Endothelial cell of umbilical vein (primary cell): ENCODE data around the gene PRUNE1. TPM values are rescaled to one million over a fixed set of nuclear protein-coding genes. Genes with fewer than 3 reads are reported as not detected.

Source experiments
- BruUV-seq: library from RNA; stranded (reverse); fragments of 400-500 nt; replicated peaks from 2 replicates; lab custom pipeline; 2021; lab: Mats Ljungman, UMichigan
- CTCF ChIA-PET: fragments of 300-600, 350-600 bp; sonication (Branson Sonifier 250); formaldehyde crosslinking; loops from one replicate; lab custom pipeline; 2021; ENCODE audit warnings: antibody characterized with exemption, inconsistent platforms; lab: Charles Lee
- POLR2A ChIA-PET: fragments of 300-600, 350-600 bp; sonication (Branson Sonifier 250); formaldehyde crosslinking; loops from one replicate; lab custom pipeline; 2021; ENCODE audit warnings: antibody characterized with exemption, inconsistent platforms; lab: Charles Lee
- DNase-seq: peaks from one replicate; pipeline ENCODE4 v3.0.0-alpha.2; 2011; ENCODE audit warnings: low read depth, low spot score
- FAIRE-seq: peaks from 2 replicates; lab custom pipeline; 2011; peaks lifted over from hg19 to GRCh38; lab: Jason Lieb, UNC
- H2AFZ ChIP-seq: 2 replicates; pipeline ENCODE4 v1.6.0; 2012; ENCODE audit warnings: low read depth, low read length, control low read depth, inconsistent platforms
- H3K27ac ChIP-seq: 2 replicates; pipeline ENCODE4 v1.5.1; 2011; ENCODE audit warnings: low read depth, mild to moderate bottlenecking, control low read depth, low read length, moderate library complexity; ENCODE audit not compliant: insufficient read depth
- H3K27me3 ChIP-seq, 2 experiments: 2 replicates each; pipeline versions ENCODE4 v1.6.0 to v1.6.1; 2011; ENCODE audit warnings: low read length in 2 of 2, mixed read lengths in 1 of 2; ENCODE audit not compliant: control insufficient read depth in 2 of 2, insufficient read depth in 2 of 2
- H3K36me3 ChIP-seq, 2 experiments: 2 replicates in 1 of 2; 3 replicates in 1 of 2; pipeline ENCODE4 v1.5.1; 2011; ENCODE audit warnings: low read length in 2 of 2, mild to moderate bottlenecking in 1 of 2, moderate library complexity in 1 of 2; ENCODE audit not compliant: control insufficient read depth in 2 of 2, insufficient read depth in 2 of 2; ENCODE audit errors: extremely low read depth in 1 of 2
- H3K4me1 ChIP-seq: 3 replicates; pipeline ENCODE4 v1.5.1; 2011; ENCODE audit warnings: mild to moderate bottlenecking, low read length; ENCODE audit not compliant: control insufficient read depth, insufficient read depth; ENCODE audit errors: extremely low read depth
- H3K4me2 ChIP-seq: 2 replicates; pipeline ENCODE4 v1.6.1; 2011; ENCODE audit warnings: low read length, control low read depth, mixed read lengths; ENCODE audit not compliant: insufficient read depth
- H3K4me3 ChIP-seq, 3 experiments: fragments of 200-600 bp in 1 of 3; sonication (generic), shearing (Covaris generic) in 1 of 3; replicated peaks in 1 of 3; 2 replicates each; pipeline ENCODE4 v1.5.1; 2011 to 2016; ENCODE audit warnings: control low read depth in 3 of 3, low read length in 3 of 3, mild to moderate bottlenecking in 2 of 3, inconsistent platforms in 1 of 3, low read depth in 1 of 3, moderate library complexity in 1 of 3; ENCODE audit not compliant: insufficient read depth in 1 of 3
- H3K79me2 ChIP-seq: 2 replicates; pipeline ENCODE4 v1.6.0; 2012; ENCODE audit warnings: low read length, inconsistent platforms; ENCODE audit not compliant: control insufficient read depth, insufficient read depth
- H3K9ac ChIP-seq: replicated peaks from 2 replicates; pipeline ENCODE3; 2011; ENCODE audit warnings: low read length, control low read depth; ENCODE audit not compliant: insufficient read depth; ENCODE audit errors: extremely low read depth
- H3K9me1 ChIP-seq: replicated peaks from 3 replicates; pipeline ENCODE4 v1.6.0; 2011; ENCODE audit warnings: mild to moderate bottlenecking, low read length; ENCODE audit not compliant: control insufficient read depth, insufficient read depth; ENCODE audit errors: extremely low read depth
- H3K9me3 ChIP-seq: replicated peaks from 2 replicates; pipeline ENCODE4 v1.5.1; 2012; ENCODE audit warnings: low read length, inconsistent platforms; ENCODE audit not compliant: control insufficient read depth, insufficient read depth
- H4K20me1 ChIP-seq: replicated peaks from 2 replicates; pipeline ENCODE3; 2011; ENCODE audit warnings: mild to moderate bottlenecking, low read length; ENCODE audit not compliant: control insufficient read depth, insufficient read depth; ENCODE audit errors: extremely low read depth
- CTCF ChIP-seq, 2 donors: IDR thresholded peaks; 1 replicate in 1 of 2; 2 replicates in 1 of 2; pipeline ENCODE4 v1.5.1; 2011; ENCODE audit warnings: low read length in 2 of 2, mild to moderate bottlenecking in 2 of 2, moderate library complexity in 2 of 2, control low read depth in 1 of 2, inconsistent platforms in 1 of 2, low read depth in 1 of 2; ENCODE audit not compliant: insufficient read depth in 1 of 2; ENCODE audit errors: extremely low read depth in 1 of 2
- EZH2 ChIP-seq: IDR thresholded peaks from 2 replicates; pipeline ENCODE4 v1.6.1; 2012; ENCODE audit warnings: borderline replicate concordance, low read depth, mild to moderate bottlenecking, moderate library complexity, low read length, inconsistent platforms; ENCODE audit not compliant: severe bottlenecking
- FOS ChIP-seq: IDR thresholded peaks from 2 replicates; pipeline ENCODE4 v1.6.1; 2011; ENCODE audit warnings: mild to moderate bottlenecking, low read length, moderate library complexity, borderline replicate concordance; ENCODE audit not compliant: insufficient read depth
- GATA2 ChIP-seq: IDR thresholded peaks from 2 replicates; pipeline ENCODE4 v1.7.0; 2011; ENCODE audit warnings: low read depth, mild to moderate bottlenecking, moderate library complexity, mixed read lengths, low read length; ENCODE audit not compliant: insufficient read length, insufficient read depth
- JUN ChIP-seq: IDR thresholded peaks from 2 replicates; pipeline ENCODE4 v1.6.1; 2011; ENCODE audit warnings: borderline replicate concordance, low read depth; ENCODE audit not compliant: insufficient read length, insufficient read depth
- MAX ChIP-seq: IDR thresholded peaks from 2 replicates; pipeline ENCODE4 v1.6.1; 2011; ENCODE audit not compliant: insufficient read depth, insufficient read length
- MYC ChIP-seq: IDR thresholded peaks from one replicate; pipeline ENCODE4 v1.6.1; 2011; ENCODE audit warnings: mild to moderate bottlenecking, low read depth, low read length
- POLR2A ChIP-seq: IDR thresholded peaks from 2 replicates; pipeline ENCODE4 v1.6.1; 2012; ENCODE audit warnings: low read depth, mild to moderate bottlenecking, control low read depth, low read length
- POLR2AphosphoS5 ChIP-seq: IDR thresholded peaks from 2 replicates; pipeline ENCODE4 v1.6.1; 2012; ENCODE audit warnings: low read depth, mild to moderate bottlenecking, control low read depth, low read length, moderate library complexity; ENCODE audit not compliant: insufficient read depth
- dilution Hi-C: fragments of 300-500 bp; cut with MboI; formaldehyde crosslinking; loops from one replicate; pipeline ENCODE4 v1.15.0; 2019; ENCODE audit warnings: low sequenced_read_pairs; ENCODE audit not compliant: extremely low pct_ligation_motif_present
- intact Hi-C: fragments of 100-400 bp; cut with micrococcal nuclease; formaldehyde crosslinking; loops from one replicate; pipeline ENCODE4 v1.10.0; 2022
- polyA plus RNA-seq, 4 experiments: library from polyadenylated mRNA; depleted of rRNA in 3 of 4; stranded (reverse) in 3 of 4; unstranded in 1 of 4; fragments of >200 nt; gene quantifications; 2 replicates each; pipeline versions ENCODE4 v1.2.1 to v1.2.3, GENCODE V29; 2011 to 2012; ENCODE audit warnings: missing spikeins in 1 of 4
- total RNA-seq: library from RNA; stranded (reverse); gene quantifications from 2 replicates; pipeline ENCODE4 v1.2.3, GENCODE V29; 2021

Gene PRUNE1
- total and polyA plus RNA-seq, 2 donors (not counting 3 experiments of a cell fraction or from before 2014, with no cell fraction given) = 8.6 to 17.5 TPM

- Histone ChIP-seq H3K36me3 (peaks cover 0 to 5% of the 10 kb centered on the region in 2 experiments), H2AFZ (no peak overlapping the region), H3K27me3 (no peaks in the 10 kb centered on the region), H3K9me3 (no peaks in the 10 kb centered on the region), H4K20me1 (no peaks in the 10 kb centered on the region), H3K4me2 (peak overlapping the region; percentile 63), H3K4me3 (peak overlapping the region in 1 of 3 experiments; percentile 20), H3K27ac (peak overlapping the region; percentile 54), H3K9ac (peak overlapping the region; percentile 48), H3K9me1 (no peaks in the 10 kb centered on the region), H3K4me1 (peaks cover 19% of the 10 kb centered on the region), H3K79me2 (peaks cover 90% of the 10 kb centered on the region)
- ChIA-PET POLR2A (interaction anchor here (0.9 kb wide), 1 partner anchor 8 kb away, joined by 3 read pairs; no protein-coding TSS in a partner anchor), CTCF (interaction anchor here (0.9 to 6.1 kb wide), 6 partner anchors 8 to 57 kb away, joined by 3 to 39 read pairs (median 7); partner anchors contain the start of genes C1orf56, GABPB2 and MINDY1)
- DNase-seq (peak; percentile 24), FAIRE-seq (peak; percentile 68)
- intact Hi-C loops (no loop called here), dilution Hi-C loops (no loop called here)
- TF ChIP-seq GATA2 (no peak), JUN (peak; percentile 39)
- BruUV-seq = no TSS peak
These were observed 54.6 kb downstream of the PRUNE1 start for GRCh38 chr1:151062741-151063371.

- ChIA-PET CTCF (interaction anchor here (0.9 to 1.7 kb wide), 2 partner anchors 17 to 34 kb away, joined by 4 to 5 read pairs; partner anchors contain the start of gene C1orf56), POLR2A (no interaction called here)
- intact Hi-C loops (no loop called here), dilution Hi-C loops (no loop called here)
- BruUV-seq = no TSS peak
- Histone ChIP-seq H3K27ac (no peak overlapping the region), H3K9ac (no peak overlapping the region), H4K20me1 (no peaks in the 10 kb centered on the region), H3K4me2 (no peak overlapping the region), H3K9me1 (no peaks in the 10 kb centered on the region), H3K36me3 (peaks cover 0 to 5% of the 10 kb centered on the region in 2 experiments), H3K79me2 (peaks cover 73% of the 10 kb centered on the region), H3K4me3 (no peak overlapping the region), H3K9me3 (no peaks in the 10 kb centered on the region), H2AFZ (no peak overlapping the region), H3K27me3 (no peaks in the 10 kb centered on the region), H3K4me1 (peaks cover 15% of the 10 kb centered on the region)
- TF ChIP-seq GATA2 = no peak
- no peak for TF ChIP-seq POLR2AphosphoS5
- no peak for TF ChIP-seq JUN
- TF ChIP-seq CTCF (IDR thresholded peaks at IDR 0.05; ENCODE audit: extremely low read depth in 1 of 2, insufficient read depth in 1 of 2, low read depth in 1 of 2, low read length in 2 of 2) = no peak
- TF ChIP-seq EZH2 = no peak
- TF ChIP-seq MAX = no peak
- TF ChIP-seq MYC = no peak
- no peak for TF ChIP-seq POLR2A
- no peak for TF ChIP-seq FOS
- FAIRE-seq (no peak), DNase-seq (no peak)
These were observed 56.9 kb downstream of the PRUNE1 start for GRCh38 chr1:151065089-151065645.
